ENCODE measurements around the gene TMEM94.

- TF ChIP-seq CTCF (IDR thresholded peaks at IDR 0.05): no peak
- no peak for TF ChIP-seq POLR2AphosphoS5 (IDR thresholded peaks at IDR 0.05; ENCODE audit: insufficient read depth in 1 of 2, low read depth in 1 of 2)
- no peak for TF ChIP-seq POLR2A (IDR thresholded peaks at IDR 0.05)
Measured at GRCh38 chr17:75506134-75506533, 49.7 kb downstream of the TMEM94 start.

Measured in vagina (tissue), 2 donors.